ENCODE results near the gene CATSPER2.
"Not testable (repeated sequence)": the region's sequence is repeated elsewhere in the genome, so short reads cannot be mapped to it uniquely, and the experiment has no call there.

GRCh38 chr15:43600200-43600599, 48.4 kb downstream of the CATSPER2 start:
- not testable (repeated sequence) for TF ChIP-seq CTCF (IDR thresholded peaks at IDR 0.05); EP300 (IDR thresholded peaks at IDR 0.05; ENCODE audit: borderline replicate concordance in 1 of 2, low read depth in 1 of 2, low read length in 1 of 2); YY1 (IDR thresholded peaks at IDR 0.05; ENCODE audit: low read depth); REST (IDR thresholded peaks at IDR 0.05; ENCODE audit: low read depth, low read length)

Measured in SK-N-SH (cell line).